GM12875 (cell line): ENCODE measurements around the gene HTR3A.

Experiments used
- H3K4me3 ChIP-seq: one replicate; pipeline ENCODE4 v1.5.1; 2011; ENCODE audit warnings: low read depth, low read length, control low read depth
- CTCF ChIP-seq: IDR thresholded peaks from 2 replicates; pipeline ENCODE4 v1.5.1; 2011; ENCODE audit warnings: low read depth, mild to moderate bottlenecking, control low read depth, inconsistent platforms, low read length, moderate library complexity, borderline replicate concordance; ENCODE audit not compliant: insufficient read depth

HTR3A gene

DNA sequence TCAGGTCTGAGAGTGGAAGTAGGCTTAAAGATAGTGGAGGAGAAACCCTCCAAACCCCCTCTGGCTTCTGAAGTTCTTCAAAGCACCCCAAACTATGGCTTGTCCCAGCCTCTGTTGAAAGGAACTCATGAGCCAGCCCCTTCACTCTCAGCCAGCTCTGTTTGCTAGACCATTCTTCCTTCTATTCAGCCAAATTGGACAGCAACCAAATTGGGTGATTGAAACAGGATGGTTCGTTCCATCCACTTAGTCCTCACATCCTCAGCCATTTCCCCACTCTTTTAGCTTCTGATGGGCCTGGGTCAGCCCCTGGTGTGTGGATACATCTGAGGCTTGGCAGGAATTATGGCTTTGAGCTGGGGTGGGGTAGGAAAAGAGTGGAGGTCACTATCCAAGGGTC lies 4.5 kb downstream of the HTR3A start:
- TF ChIP-seq CTCF, result no peak
- H3K4me3 ChIP-seq, result no peak overlapping the region

DNA sequence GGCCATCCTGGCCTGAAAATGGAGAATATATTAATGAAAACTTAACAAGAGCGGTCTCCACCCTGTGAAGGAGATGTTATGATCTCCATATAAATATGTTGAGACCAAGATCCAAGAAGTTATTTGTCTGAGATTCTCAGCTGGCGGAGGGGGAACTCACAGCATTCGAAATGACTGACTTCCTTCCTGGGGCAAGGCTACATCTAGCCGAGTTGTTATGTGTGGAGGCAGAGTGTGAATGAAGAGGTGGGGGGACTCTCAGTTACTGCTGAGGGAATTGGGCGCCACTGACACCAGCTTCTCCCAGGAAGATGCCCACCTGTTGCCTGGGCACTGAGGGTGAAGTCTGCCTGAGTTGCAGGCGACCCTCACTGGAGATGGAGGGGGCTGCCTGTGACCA lies 5.9 kb downstream of the HTR3A start:
- H3K4me3 ChIP-seq, result no peak overlapping the region
- TF ChIP-seq CTCF, result no peak

DNA sequence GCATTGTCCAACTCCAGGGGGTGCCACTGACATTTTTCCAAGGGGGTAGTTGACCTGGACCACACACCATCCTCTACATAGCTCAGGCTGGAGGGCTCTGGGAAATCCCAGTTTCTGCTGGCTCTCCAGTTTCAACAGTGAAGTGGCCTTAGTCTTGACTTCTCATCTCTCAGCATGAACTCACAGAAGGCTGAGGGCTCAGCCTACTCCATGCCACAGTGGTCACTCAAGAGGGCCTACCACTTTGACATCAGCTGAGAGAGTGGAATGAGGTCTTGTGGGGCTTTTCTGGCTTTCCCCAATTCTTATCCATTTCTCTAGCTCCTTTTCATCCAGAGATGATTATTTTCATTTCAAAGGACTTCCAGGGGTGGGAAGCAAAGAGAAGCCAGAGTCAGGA lies 7.4 kb downstream of the HTR3A start:
- H3K4me3 ChIP-seq, result no peak overlapping the region

GRCh38 chr11:113984781-113985180 lies 9.9 kb downstream of the HTR3A start:
- TF ChIP-seq CTCF, result no peak
- H3K4me3 ChIP-seq, result no peak overlapping the region

More for the DNA sequence above, 7.4 kb downstream of the HTR3A start:
- TF ChIP-seq CTCF, result no peak

DNA sequence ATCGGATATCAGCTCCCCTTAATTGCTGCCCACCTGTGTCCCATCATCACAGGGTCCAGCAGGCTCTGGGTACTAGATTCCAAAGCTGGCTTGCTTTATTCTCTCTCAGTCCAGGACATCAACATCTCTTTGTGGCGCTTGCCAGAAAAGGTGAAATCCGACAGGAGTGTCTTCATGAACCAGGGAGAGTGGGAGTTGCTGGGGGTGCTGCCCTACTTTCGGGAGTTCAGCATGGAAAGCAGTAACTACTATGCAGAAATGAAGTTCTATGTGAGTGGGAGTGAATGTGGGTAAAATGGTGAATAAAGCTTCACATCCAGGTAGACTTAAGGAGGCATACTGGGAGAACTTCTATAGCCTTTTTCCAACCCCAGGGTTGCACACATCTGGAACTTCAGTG lies 11.0 kb downstream of the HTR3A start:
- no peak for TF ChIP-seq CTCF
- no peak overlapping the region for H3K4me3 ChIP-seq

GRCh38 chr11:113986351-113987140 lies 11.6 kb downstream of the HTR3A start:
- no peak overlapping the region for H3K4me3 ChIP-seq
- TF ChIP-seq CTCF, result no peak

- no peak overlapping the region for H3K4me3 ChIP-seq
- no peak for TF ChIP-seq CTCF
Measured at GRCh38 chr11:113989381-113989780, 14.5 kb downstream of the HTR3A start.
